Erythroblast (primary cell): ENCODE measurements around the gene CREBRF.
"Not testable (repeated sequence)": the region's sequence is repeated elsewhere in the genome, so short reads cannot be mapped to it uniquely, and the experiment has no call there.

Experiments
- DNase-seq, 2 experiments: peaks; one replicate each; lab custom pipeline; 2025; lab: John Stamatoyannopoulos, UW
- GATA1 ChIP-seq: IDR thresholded peaks from 2 replicates; pipeline ENCODE4 v1.6.1; 2011; ENCODE audit warnings: low read depth, mild to moderate bottlenecking, control low read depth, low read length, moderate library complexity
- POLR2A ChIP-seq: IDR thresholded peaks from 2 replicates; pipeline ENCODE4 v1.6.1; 2011; ENCODE audit warnings: mild to moderate bottlenecking, low read length

The CREBRF gene

GRCh38 chr5:173090639-173091038, 34.5 kb downstream of the CREBRF start:
- TF ChIP-seq POLR2A = no peak
- TF ChIP-seq GATA1 = no peak
- no peak for DNase-seq

DNA sequence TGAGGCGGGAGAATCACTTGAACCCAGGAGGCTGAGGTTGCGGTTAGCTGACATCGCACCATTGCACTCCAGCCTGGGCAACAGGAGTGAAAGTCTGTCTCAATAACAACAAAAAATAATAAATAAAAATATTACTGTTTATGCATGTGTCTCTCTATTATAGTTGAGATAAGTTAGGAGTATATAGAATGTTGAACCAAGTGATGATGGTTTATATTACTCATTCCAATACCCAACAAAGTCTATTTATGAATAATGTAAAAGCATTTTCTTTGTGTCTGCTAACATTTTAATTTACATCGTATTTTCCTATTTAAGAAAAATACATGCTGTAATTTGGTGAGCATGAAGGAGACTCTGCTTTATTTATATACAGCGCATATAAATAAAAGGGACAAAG, 35.8 kb downstream of the CREBRF start:
- no peak for TF ChIP-seq GATA1
- no peak for TF ChIP-seq POLR2A
- DNase-seq = no peak

- DNase-seq = no peak
- TF ChIP-seq GATA1 (no peak), POLR2A (no peak)
These were observed 37.5 kb downstream of the CREBRF start for GRCh38 chr5:173093606-173094005.

GRCh38 chr5:173094012-173094661, 38.0 kb downstream of the CREBRF start:
- no peak for TF ChIP-seq POLR2A
- no peak for TF ChIP-seq GATA1
- no peak for DNase-seq

DNA sequence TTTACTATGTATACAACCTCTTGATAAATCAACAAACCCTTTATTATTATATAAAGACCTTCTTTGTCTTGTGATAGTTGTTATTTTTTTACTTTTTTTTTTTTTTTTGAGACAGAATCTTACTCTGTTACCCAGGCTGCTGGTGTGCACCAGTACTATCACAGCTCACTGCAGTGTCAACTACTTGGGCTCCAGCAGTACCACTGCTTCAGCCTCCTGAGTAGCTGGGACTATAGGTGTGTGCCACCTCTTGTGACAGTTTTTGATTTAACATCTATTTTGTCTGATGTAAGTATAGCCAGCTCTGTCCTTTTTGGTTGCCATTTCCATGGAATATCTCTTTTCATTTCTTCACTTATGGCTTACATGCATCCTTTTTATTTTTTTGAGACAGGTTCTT, 42.6 kb downstream of the CREBRF start:
- TF ChIP-seq POLR2A = no peak
- TF ChIP-seq GATA1 = no peak
- DNase-seq = no peak

DNA sequence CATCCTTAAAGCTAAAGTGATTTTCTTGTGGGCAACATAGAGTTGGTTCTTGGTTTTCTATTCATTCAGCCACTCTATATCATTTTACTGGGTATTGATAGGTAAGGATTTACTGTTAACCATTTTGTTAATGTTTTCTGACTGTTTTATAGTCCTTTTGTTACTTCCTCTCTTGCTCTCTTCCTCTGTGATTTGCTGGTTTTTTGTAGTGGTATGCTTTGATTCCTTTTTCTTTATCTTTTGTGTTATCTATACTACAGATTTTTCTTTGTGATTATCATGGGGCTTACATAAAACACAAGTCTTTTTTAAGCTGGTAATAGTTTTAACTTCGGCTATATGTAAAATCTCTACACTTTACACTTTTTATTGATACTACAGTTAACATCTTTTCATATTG, 43.3 kb downstream of the CREBRF start:
- TF ChIP-seq GATA1 = no peak
- TF ChIP-seq POLR2A = no peak
- DNase-seq = no peak

DNA sequence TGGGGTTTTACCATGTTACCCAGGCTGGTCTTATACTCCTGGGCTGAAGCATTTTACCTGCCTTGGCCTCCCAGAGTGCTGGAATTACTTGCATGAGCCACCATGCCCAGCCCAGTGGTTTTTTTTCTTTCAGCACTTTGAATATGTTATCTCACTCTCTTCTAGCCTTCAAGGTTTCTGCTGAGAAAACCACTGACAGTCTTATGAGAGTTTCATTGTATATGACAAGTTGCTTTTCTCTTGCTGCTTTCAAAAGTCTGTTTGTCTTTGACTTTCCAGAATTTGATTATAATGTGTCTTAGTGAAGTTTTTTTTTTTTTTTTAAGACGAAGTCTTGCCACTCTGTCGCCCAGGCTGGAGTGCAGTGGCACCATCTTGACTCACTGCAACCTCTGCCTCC, 45.1 kb downstream of the CREBRF start:
- DNase-seq = no peak
- TF ChIP-seq POLR2A = no peak
- no peak for TF ChIP-seq GATA1

DNA sequence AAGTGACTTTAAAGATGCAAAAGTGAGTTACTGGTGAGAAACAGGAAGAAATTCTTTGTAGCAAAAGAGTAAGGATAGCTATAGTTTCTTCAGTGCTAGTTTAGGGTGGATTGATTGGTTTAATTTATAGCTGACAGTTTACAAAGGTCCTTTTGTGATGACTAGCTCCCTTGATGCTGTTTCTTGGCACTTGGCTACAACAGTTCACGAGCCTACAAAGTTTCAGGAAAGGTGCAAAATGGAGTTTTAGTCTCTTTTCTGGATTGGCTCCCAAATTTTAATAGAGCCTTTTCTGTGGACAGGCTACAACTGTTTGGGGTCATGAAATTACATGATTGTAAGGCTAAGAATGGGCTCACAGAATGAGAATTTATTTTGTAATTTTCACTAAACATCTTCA, 47.3 kb downstream of the CREBRF start:
- no peak for DNase-seq
- TF ChIP-seq POLR2A (no peak), GATA1 (no peak)

- TF ChIP-seq POLR2A (no peak), GATA1 (no peak)
- DNase-seq = no peak
These were observed 52.8 kb downstream of the CREBRF start for GRCh38 chr5:173108914-173109313.

GRCh38 chr5:173114536-173114935, 58.4 kb downstream of the CREBRF start:
- no peak for DNase-seq
- TF ChIP-seq GATA1 (no peak), POLR2A (no peak)

DNA sequence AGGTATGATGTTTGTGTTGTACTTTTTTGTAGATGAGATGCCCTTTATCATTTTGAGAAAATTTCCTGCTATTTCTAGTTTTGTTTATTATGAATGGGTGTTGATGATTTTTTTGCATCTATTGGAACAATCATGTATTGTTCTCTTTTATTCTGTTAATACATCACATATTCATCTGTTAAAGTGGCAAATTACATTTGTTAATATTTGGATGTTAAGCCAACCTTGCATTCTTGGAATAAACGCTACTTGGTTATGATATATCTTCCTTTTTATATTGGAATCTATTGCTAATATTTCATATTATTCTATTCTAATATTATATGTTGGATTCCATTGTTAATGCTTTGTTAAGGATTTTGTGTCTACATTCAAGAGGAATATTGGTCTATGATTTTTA, 63.6 kb downstream of the CREBRF start:
- no peak for DNase-seq
- TF ChIP-seq GATA1 (no peak), POLR2A (no peak)

DNA sequence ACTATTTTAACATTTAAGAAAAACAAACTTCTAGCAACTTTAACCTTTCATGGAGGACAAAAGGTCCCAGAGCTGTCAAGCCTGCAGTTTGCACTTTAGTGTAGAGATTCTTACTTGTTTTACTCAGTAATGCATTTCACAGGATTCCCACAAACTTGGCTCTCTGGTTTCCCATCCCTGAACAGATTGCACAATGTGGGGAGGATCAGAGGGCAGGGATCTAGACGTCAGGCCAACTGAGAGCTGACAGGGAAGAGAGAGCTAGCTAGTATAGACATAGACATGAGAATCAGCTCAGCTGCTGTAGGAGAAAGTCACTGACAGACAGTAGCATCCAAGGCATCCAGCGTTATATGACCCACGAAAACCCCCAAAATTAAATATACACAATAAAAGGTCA, 67.3 kb downstream of the CREBRF start:
- TF ChIP-seq POLR2A (no peak), GATA1 (no peak)
- DNase-seq = no peak

GRCh38 chr5:173132166-173132565, 76.0 kb downstream of the CREBRF start:
- DNase-seq = not testable (repeated sequence)

DNA sequence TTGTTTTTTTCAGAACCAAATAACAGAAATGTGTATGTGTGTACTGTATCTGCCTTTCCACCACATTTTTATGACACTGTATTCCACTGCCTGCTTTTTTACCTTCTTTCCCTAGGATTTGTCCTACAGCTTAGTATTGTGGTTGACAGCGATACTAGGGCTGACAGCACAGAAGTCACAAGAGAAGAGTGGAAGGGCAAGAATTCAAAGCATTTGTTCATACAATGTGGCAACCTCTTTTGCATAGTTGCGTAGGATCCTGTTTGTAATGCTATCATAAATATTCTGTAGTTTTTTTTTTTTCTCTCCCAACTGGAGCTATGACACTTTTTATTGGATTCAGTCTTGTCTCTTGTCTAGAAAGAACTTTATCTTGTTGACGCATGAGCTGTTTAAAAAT, 82.6 kb downstream of the CREBRF start:
- no peak for DNase-seq
- TF ChIP-seq POLR2A (no peak), GATA1 (no peak)

- no peak for TF ChIP-seq POLR2A
- TF ChIP-seq GATA1 = no peak
- DNase-seq = no peak
These were observed 83.5 kb downstream of the CREBRF start for GRCh38 chr5:173139631-173140030.
